SU-DHL-6 (cell line): ENCODE measurements around the gene NR0B1.

Experiments
- H2AFZ ChIP-seq: fragments of 200-600 bp; sonication (generic); 2 replicates; pipeline ENCODE4 v1.6.1; 2014; ENCODE audit warnings: low read depth, mild to moderate bottlenecking, moderate library complexity, mixed read lengths, antibody characterized with exemption, low read length; ENCODE audit not compliant: severe bottlenecking
- H3F3A ChIP-seq: fragments of 200-600 bp; shearing (Covaris generic); 2 replicates; pipeline ENCODE4 v1.6.0; 2016; ENCODE audit warnings: antibody characterized with exemption, mild to moderate bottlenecking; ENCODE audit not compliant: insufficient read depth
- H3K27ac ChIP-seq: fragments of 200-600 bp; sonication (generic); 2 replicates; pipeline ENCODE4 v1.5.1; 2016; ENCODE audit warnings: low read depth, mild to moderate bottlenecking, low read length, moderate library complexity, mixed read lengths
- H3K27me3 ChIP-seq: fragments of 200-600 bp; sonication (generic), shearing (Covaris generic); 2 replicates; pipeline ENCODE4 v1.6.0; 2014; ENCODE audit warnings: mild to moderate bottlenecking, low read length
- H3K36me3 ChIP-seq: fragments of 200-600 bp; sonication (generic); 2 replicates; pipeline ENCODE4 v1.6.1; 2014; ENCODE audit warnings: mild to moderate bottlenecking, low read length, mixed read lengths
- H3K4me2 ChIP-seq: fragments of 300-600, 200-600 bp; shearing (Covaris generic), sonication (generic); 2 replicates; pipeline ENCODE4 v1.6.0; 2014; ENCODE audit warnings: low read length, low read depth, mild to moderate bottlenecking; ENCODE audit not compliant: poor library complexity, severe bottlenecking
- H3K4me3 ChIP-seq: fragments of 200-600 bp; sonication (generic); 2 replicates; pipeline ENCODE4 v1.5.1; 2014; ENCODE audit warnings: antibody characterized with exemption, low read length, mild to moderate bottlenecking, mixed read lengths; ENCODE audit not compliant: insufficient read depth, poor library complexity, severe bottlenecking
- H3K79me2 ChIP-seq: fragments of 200-600 bp; sonication (generic); 2 replicates; pipeline ENCODE4 v1.6.1; 2014; ENCODE audit warnings: mild to moderate bottlenecking, low read length, moderate library complexity; ENCODE audit not compliant: insufficient read depth
- H3K9ac ChIP-seq: fragments of 200-600 bp; sonication (generic); 2 replicates; pipeline ENCODE4 v1.7.0; 2014; ENCODE audit warnings: mild to moderate bottlenecking, low read length
- H3K9me2 ChIP-seq: fragments of 200-600 bp; sonication (generic); replicated peaks from 2 replicates; pipeline ENCODE4 v1.6.1; 2014; ENCODE audit warnings: low read length; ENCODE audit not compliant: insufficient read depth
- H3K9me3 ChIP-seq: fragments of 200-600 bp; sonication (generic); 2 replicates; pipeline ENCODE4 v1.6.1; 2014; ENCODE audit warnings: low read length, mixed read lengths; ENCODE audit not compliant: insufficient read depth
- H4K20me1 ChIP-seq: fragments of 200-600 bp; sonication (generic); 2 replicates; pipeline ENCODE4 v1.6.1; 2014; ENCODE audit warnings: low read depth, mild to moderate bottlenecking, antibody characterized with exemption, low read length, moderate library complexity, mixed read lengths
- EZH2phosphoT487 ChIP-seq: fragments of 200-600 bp; sonication (generic), shearing (Covaris generic); conservative IDR thresholded peaks from 2 replicates; pipeline ENCODE4 v1.6.1; 2018; ENCODE audit warnings: mild to moderate bottlenecking, antibody characterized with exemption, low read length, moderate library complexity, mixed read lengths
- TF ChIP-seq, protein P1 (sequence below): fragments of 200-600 bp; sonication (generic); IDR thresholded peaks from one replicate; pipeline ENCODE4 v1.5.1; 2017; ENCODE audit warnings: antibody characterized with exemption, mild to moderate bottlenecking, low read length, moderate library complexity; ENCODE audit not compliant: insufficient read depth, poor library complexity, severe bottlenecking

NR0B1 gene

DNA sequence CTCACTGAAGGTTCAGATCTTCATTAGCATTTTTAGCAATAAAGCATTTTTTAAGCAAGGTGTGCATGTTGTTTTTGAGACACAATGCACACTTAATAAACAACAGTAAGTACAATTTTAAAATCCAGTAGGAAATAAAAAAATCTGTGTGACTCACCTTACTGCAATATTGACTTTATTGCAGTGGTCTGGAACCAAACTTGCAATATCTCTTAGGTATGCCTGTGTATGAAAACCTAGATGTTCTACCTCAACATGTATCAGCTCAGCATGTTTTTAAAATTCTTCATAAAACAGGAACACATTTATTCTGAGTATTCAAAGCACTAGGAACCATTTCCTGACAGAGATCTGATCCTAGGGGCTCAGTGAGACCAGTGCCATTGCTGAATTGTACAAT is 26.7 kb downstream of the NR0B1 start:
- Histone ChIP-seq H3K4me2 (no peak overlapping the region), H3F3A (no peaks in the 10 kb centered on the region), H3K36me3 (no peaks in the 10 kb centered on the region), H3K79me2 (no peaks in the 10 kb centered on the region), H4K20me1 (no peaks in the 10 kb centered on the region), H3K4me3 (no peak overlapping the region), H3K9me3 (no peaks in the 10 kb centered on the region), H3K9me2 (no peaks in the 10 kb centered on the region), H3K9ac (no peak overlapping the region), H3K27me3 (no peaks in the 10 kb centered on the region), H3K27ac (no peak overlapping the region), H2AFZ (no peak overlapping the region)
- no peak for TF ChIP-seq EZH2phosphoT487
- TF ChIP-seq, protein P1, sequence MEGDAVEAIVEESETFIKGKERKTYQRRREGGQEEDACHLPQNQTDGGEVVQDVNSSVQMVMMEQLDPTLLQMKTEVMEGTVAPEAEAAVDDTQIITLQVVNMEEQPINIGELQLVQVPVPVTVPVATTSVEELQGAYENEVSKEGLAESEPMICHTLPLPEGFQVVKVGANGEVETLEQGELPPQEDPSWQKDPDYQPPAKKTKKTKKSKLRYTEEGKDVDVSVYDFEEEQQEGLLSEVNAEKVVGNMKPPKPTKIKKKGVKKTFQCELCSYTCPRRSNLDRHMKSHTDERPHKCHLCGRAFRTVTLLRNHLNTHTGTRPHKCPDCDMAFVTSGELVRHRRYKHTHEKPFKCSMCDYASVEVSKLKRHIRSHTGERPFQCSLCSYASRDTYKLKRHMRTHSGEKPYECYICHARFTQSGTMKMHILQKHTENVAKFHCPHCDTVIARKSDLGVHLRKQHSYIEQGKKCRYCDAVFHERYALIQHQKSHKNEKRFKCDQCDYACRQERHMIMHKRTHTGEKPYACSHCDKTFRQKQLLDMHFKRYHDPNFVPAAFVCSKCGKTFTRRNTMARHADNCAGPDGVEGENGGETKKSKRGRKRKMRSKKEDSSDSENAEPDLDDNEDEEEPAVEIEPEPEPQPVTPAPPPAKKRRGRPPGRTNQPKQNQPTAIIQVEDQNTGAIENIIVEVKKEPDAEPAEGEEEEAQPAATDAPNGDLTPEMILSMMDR: no peak

DNA sequence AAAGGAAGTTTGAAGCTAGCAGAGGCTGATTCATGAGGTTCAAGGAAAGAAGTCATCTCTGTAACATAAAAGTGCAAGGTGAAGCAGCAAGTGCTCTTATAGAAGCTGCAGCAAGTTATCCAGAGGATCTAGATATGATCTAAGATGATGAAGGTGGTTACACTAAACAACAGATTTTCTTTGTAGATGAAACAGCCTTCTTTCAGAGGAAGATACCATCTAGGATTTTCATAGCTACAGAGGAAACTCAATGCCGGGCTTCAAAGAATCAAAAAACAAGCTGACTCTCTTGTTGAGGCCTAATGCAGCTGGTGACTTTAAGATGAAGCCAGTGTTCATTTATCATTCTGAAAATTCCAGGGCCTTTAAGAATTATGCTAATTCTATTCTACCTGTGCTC is 28.8 kb downstream of the NR0B1 start:
- TF ChIP-seq, protein P1: no peak
- TF ChIP-seq EZH2phosphoT487: no peak

DNA sequence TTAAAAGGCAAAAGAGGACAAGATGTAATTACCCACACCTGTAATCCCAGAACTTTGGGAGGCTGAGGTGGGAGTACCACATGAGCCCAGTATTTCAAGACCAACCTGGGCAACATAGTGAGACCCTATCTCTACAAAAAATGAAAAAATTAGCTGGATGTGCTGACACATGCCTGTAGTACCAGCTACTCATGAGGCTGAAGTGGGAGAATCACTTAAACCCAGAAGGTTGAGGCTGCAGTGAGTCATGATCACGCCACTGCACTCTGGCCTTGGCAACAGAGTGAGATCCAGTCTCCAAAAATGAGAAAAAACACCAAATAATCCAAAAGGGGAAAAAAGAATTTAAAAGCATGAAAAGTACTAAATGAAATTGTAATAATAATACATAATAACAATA is 30.8 kb downstream of the NR0B1 start:
- H3K9me3 ChIP-seq: no peaks in the 10 kb centered on the region
- no peak overlapping the region for H3K27ac ChIP-seq
- no peak overlapping the region for H2AFZ ChIP-seq

More for the DNA sequence above, 28.8 kb downstream of the NR0B1 start:
- H2AFZ ChIP-seq: no peak overlapping the region
- no peaks in the 10 kb centered on the region for H3K79me2 ChIP-seq
- no peaks in the 10 kb centered on the region for H4K20me1 ChIP-seq
- no peak overlapping the region for H3K27ac ChIP-seq
- no peaks in the 10 kb centered on the region for H3K9me3 ChIP-seq
- no peaks in the 10 kb centered on the region for H3K9me2 ChIP-seq
- H3K36me3 ChIP-seq: no peaks in the 10 kb centered on the region
- H3K4me3 ChIP-seq: no peak overlapping the region
- no peak overlapping the region for H3K4me2 ChIP-seq
- no peaks in the 10 kb centered on the region for H3K27me3 ChIP-seq
- no peaks in the 10 kb centered on the region for H3F3A ChIP-seq
- no peak overlapping the region for H3K9ac ChIP-seq

More for the DNA sequence above, 30.8 kb downstream of the NR0B1 start:
- Histone ChIP-seq H3F3A (no peaks in the 10 kb centered on the region), H3K9ac (no peak overlapping the region), H3K79me2 (no peaks in the 10 kb centered on the region), H3K27me3 (no peaks in the 10 kb centered on the region), H3K4me2 (no peak overlapping the region), H3K4me3 (no peak overlapping the region), H4K20me1 (no peaks in the 10 kb centered on the region), H3K36me3 (no peaks in the 10 kb centered on the region), H3K9me2 (no peaks in the 10 kb centered on the region)
- TF ChIP-seq, protein P1: no peak
- TF ChIP-seq EZH2phosphoT487: no peak
